Mesenteric fat pad (tissue), 1 donor: ENCODE measurements around the gene CDC27. TPM values are rescaled to one million over a fixed set of nuclear protein-coding genes. Genes with fewer than 3 reads are reported as not detected.
"Not testable (repeated sequence)": the region's sequence is repeated elsewhere in the genome, so short reads cannot be mapped to it uniquely, and the experiment has no call there.

Experiments used
- DNase-seq: peaks from one replicate; pipeline ENCODE4 v3.0.0-alpha.2; 2020; ENCODE audit warnings: low spot score
- total RNA-seq: library from RNA; stranded (reverse); fragmentation: NEBNext Ultra II Directional; extraction: Animal tissue kit (Norgen Biotek cat#: 25700); gene quantifications from one replicate; pipeline ENCODE4 v1.2.1, GENCODE V29; 2021
- donor health status: DM: yes; HTN: yes; CAD: no.

The CDC27 gene
- total RNA-seq, 1 donor from 2014 or later = 124 TPM

GRCh38 chr17:47219621-47220475, 30.8 kb upstream of the CDC27 start:
- DNase-seq = no peak

GRCh38 chr17:47218896-47219430, 29.9 kb upstream of the CDC27 start:
- DNase-seq = no peak

- DNase-seq = not testable (repeated sequence)
Measured at GRCh38 chr17:47217279-47217678, 28.2 kb upstream of the CDC27 start.

- not testable (repeated sequence) for DNase-seq
Measured at GRCh38 chr17:47216821-47217220, 27.7 kb upstream of the CDC27 start.

GRCh38 chr17:47214931-47215330, 25.8 kb upstream of the CDC27 start:
- DNase-seq = no peak

- DNase-seq = no peak
Measured at GRCh38 chr17:47213540-47213939, 24.4 kb upstream of the CDC27 start.

GRCh38 chr17:47212458-47212857, 23.4 kb upstream of the CDC27 start:
- no peak for DNase-seq

GRCh38 chr17:47210779-47211178, 21.7 kb upstream of the CDC27 start:
- no peak for DNase-seq

GRCh38 chr17:47210105-47210504, 21.0 kb upstream of the CDC27 start:
- no peak for DNase-seq

- no peak for DNase-seq
Measured at GRCh38 chr17:47209499-47209898, 20.4 kb upstream of the CDC27 start.

- DNase-seq = no peak
Measured at GRCh38 chr17:47208744-47209488, 19.8 kb upstream of the CDC27 start, which contains the start of gene MYL4. MYL4 (plus strand) TSS chr17:47209348; CDS start chr17:47209423, 75 bp downstream.

- DNase-seq = no peak
Measured at GRCh38 chr17:47207143-47208067, 18.3 kb upstream of the CDC27 start.

GRCh38 chr17:47205419-47205963, 16.4 kb upstream of the CDC27 start:
- no peak for DNase-seq

- DNase-seq = no peak
Measured at GRCh38 chr17:47204722-47205418, 15.8 kb upstream of the CDC27 start.

- no peak for DNase-seq
Measured at GRCh38 chr17:47203984-47204721, 15.1 kb upstream of the CDC27 start.

GRCh38 chr17:47201166-47201565, 12.1 kb upstream of the CDC27 start:
- no peak for DNase-seq

GRCh38 chr17:47200325-47200664, 11.2 kb upstream of the CDC27 start:
- no peak for DNase-seq

- DNase-seq = no peak
Measured at GRCh38 chr17:47199627-47200324, 10.7 kb upstream of the CDC27 start.

- DNase-seq = no peak
Measured at GRCh38 chr17:47197821-47198220, 8.7 kb upstream of the CDC27 start.
